ENCODE data around the gene ZDHHC22.

Gene ZDHHC22

GRCh38 chr14:77155083-77155482 is 13.5 kb upstream of the ZDHHC22 start:
- no peak for FAIRE-seq

GRCh38 chr14:77154421-77154820 is 12.8 kb upstream of the ZDHHC22 start:
- FAIRE-seq = no peak

GRCh38 chr14:77153802-77154201 is 12.2 kb upstream of the ZDHHC22 start:
- no peak for FAIRE-seq

GRCh38 chr14:77151918-77152588 is 10.5 kb upstream of the ZDHHC22 start:
- peak; percentile 95 for FAIRE-seq

GRCh38 chr14:77151245-77151644 is 9.7 kb upstream of the ZDHHC22 start:
- FAIRE-seq = no peak

- no peak for FAIRE-seq
Measured at GRCh38 chr14:77148510-77149231, 7.1 kb upstream of the ZDHHC22 start.

- no peak for FAIRE-seq
Measured at GRCh38 chr14:77145975-77146740, 4.6 kb upstream of the ZDHHC22 start.

GRCh38 chr14:77144412-77145115 is 3.0 kb upstream of the ZDHHC22 start:
- FAIRE-seq = no peak

- FAIRE-seq = no peak
Measured at GRCh38 chr14:77143071-77143470, 1.5 kb upstream of the ZDHHC22 start.

- FAIRE-seq = no peak
Measured at GRCh38 chr14:77142005-77142800, 612 bp upstream of the ZDHHC22 start.

- no peak for FAIRE-seq
Measured at GRCh38 chr14:77140359-77141213, 1.0 kb downstream of the ZDHHC22 start.

GRCh38 chr14:77139540-77140358 is 1.8 kb downstream of the ZDHHC22 start:
- no peak for FAIRE-seq

GRCh38 chr14:77139022-77139421 is 2.6 kb downstream of the ZDHHC22 start:
- FAIRE-seq = no peak

GRCh38 chr14:77133720-77134338 is 7.8 kb downstream of the ZDHHC22 start:
- no peak for FAIRE-seq

GRCh38 chr14:77131871-77132486 is 9.6 kb downstream of the ZDHHC22 start:
- FAIRE-seq = no peak

GRCh38 chr14:77131206-77131605 is 10.4 kb downstream of the ZDHHC22 start:
- no peak for FAIRE-seq

GRCh38 chr14:77130386-77130785 is 11.2 kb downstream of the ZDHHC22 start:
- no peak for FAIRE-seq

- FAIRE-seq = no peak
Measured at GRCh38 chr14:77128414-77128891, 13.1 kb downstream of the ZDHHC22 start.

GRCh38 chr14:77126461-77126990 is 15.1 kb downstream of the ZDHHC22 start:
- FAIRE-seq = no peak

Data from islet of Langerhans (tissue), 1 donor.